SW480 (cell line): ENCODE measurements around the gene ZGPAT.
"Not testable (repeated sequence)": the region's sequence is repeated elsewhere in the genome, so short reads cannot be mapped to it uniquely, and the experiment has no call there.

Experiments used
- DNase-seq: peaks from one replicate; pipeline ENCODE4 v3.0.0-alpha.2; 2016; ENCODE audit warnings: low spot score

The ZGPAT gene

GRCh38 chr20:63707558-63708300 is at the start of gene ZGPAT, which contains the start of gene ARFRP1:
ZGPAT (plus strand) TSS chr20:63708039; CDS start chr20:63708581, 542 bp downstream.
ARFRP1 (minus strand) TSS chr20:63707976; CDS start chr20:63707091, 885 bp downstream.
- DNase-seq, result peak; percentile 95

GRCh38 chr20:63658749-63659187 is 49.1 kb upstream of the ZGPAT start:
- DNase-seq, result no peak

GRCh38 chr20:63659370-63659769 is 48.5 kb upstream of the ZGPAT start:
- no peak for DNase-seq

GRCh38 chr20:63660174-63660573 is 47.7 kb upstream of the ZGPAT start:
- DNase-seq, result not testable (repeated sequence)

GRCh38 chr20:63660622-63661021 is 47.2 kb upstream of the ZGPAT start:
- DNase-seq, result no peak

- DNase-seq, result no peak
Measured at GRCh38 chr20:63661108-63661507, 46.7 kb upstream of the ZGPAT start.

- DNase-seq, result no peak
Measured at GRCh38 chr20:63661959-63662812, 45.7 kb upstream of the ZGPAT start.

- no peak for DNase-seq
Measured at GRCh38 chr20:63662813-63663189, 45.0 kb upstream of the ZGPAT start.

GRCh38 chr20:63663332-63664066 is 44.3 kb upstream of the ZGPAT start:
- no peak for DNase-seq

- DNase-seq, result no peak
Measured at GRCh38 chr20:63664143-63664851, 43.5 kb upstream of the ZGPAT start.

- no peak for DNase-seq
Measured at GRCh38 chr20:63664861-63665594, 42.8 kb upstream of the ZGPAT start.

GRCh38 chr20:63665708-63666107 is 42.1 kb upstream of the ZGPAT start:
- no peak for DNase-seq

- no peak for DNase-seq
Measured at GRCh38 chr20:63667858-63668257, 40.0 kb upstream of the ZGPAT start.

GRCh38 chr20:63668351-63668750 is 39.5 kb upstream of the ZGPAT start:
- DNase-seq, result no peak

GRCh38 chr20:63671695-63672094 is 36.1 kb upstream of the ZGPAT start:
- DNase-seq, result not testable (repeated sequence)

- no peak for DNase-seq
Measured at GRCh38 chr20:63672666-63673065, 35.2 kb upstream of the ZGPAT start.

GRCh38 chr20:63673951-63674350 is 33.9 kb upstream of the ZGPAT start:
- DNase-seq, result no peak

GRCh38 chr20:63675681-63676368 is 32.0 kb upstream of the ZGPAT start:
- no peak for DNase-seq

- no peak for DNase-seq
Measured at GRCh38 chr20:63678071-63678470, 29.8 kb upstream of the ZGPAT start.
